Measurements from ENCODE around the gene FRAS1.

FRAS1 gene

GRCh38 chr4:78584863-78585547 is 527.9 kb downstream of the FRAS1 start:
- DNase-seq (ENCODE audit: low spot score), result no peak

GRCh38 chr4:78585633-78586032 is 528.5 kb downstream of the FRAS1 start:
- no peak for DNase-seq (ENCODE audit: low spot score)

- no peak for DNase-seq (ENCODE audit: low spot score)
Measured at GRCh38 chr4:78588894-78589545, 531.9 kb downstream of the FRAS1 start.

- DNase-seq (ENCODE audit: low spot score), result no peak
Measured at GRCh38 chr4:78591404-78591803, 534.3 kb downstream of the FRAS1 start.

- DNase-seq (ENCODE audit: low spot score), result no peak
Measured at GRCh38 chr4:78592088-78592783, 535.1 kb downstream of the FRAS1 start.
